Nephron (organoid): ENCODE measurements around the gene USB1.

ENCODE experiments used
- H3K27ac Mint-ChIP-seq, 3 experiments: 2 replicates each; pipeline ENCODE4 v1.8.0; 2020; ENCODE audit warnings: mixed read lengths in 3 of 3, mild to moderate bottlenecking in 2 of 3, moderate library complexity in 1 of 3
- H3K27me3 Mint-ChIP-seq: 2 replicates; pipeline ENCODE4 v1.8.0; 2021; ENCODE audit warnings: low read depth, mild to moderate bottlenecking, moderate library complexity, mixed read lengths
- H3K36me3 Mint-ChIP-seq: 2 replicates; pipeline ENCODE4 v1.8.0; 2020; ENCODE audit warnings: low read depth, mixed read lengths
- H3K4me1 Mint-ChIP-seq: 2 replicates; pipeline ENCODE4 v1.8.0; 2020; ENCODE audit warnings: mixed read lengths
- H3K4me3 Mint-ChIP-seq, 3 experiments: 2 replicates each; pipeline ENCODE4 v1.8.0; 2020; ENCODE audit warnings: mild to moderate bottlenecking in 3 of 3, mixed read lengths in 3 of 3, moderate library complexity in 2 of 3
- H3K9me3 Mint-ChIP-seq: 2 replicates; pipeline ENCODE4 v1.8.0; 2020; ENCODE audit warnings: mixed read lengths
- CTCF ChIP-seq, 3 experiments: fragments of 200-600 bp; sonication (generic); IDR thresholded peaks; one replicate each; pipeline ENCODE4 v1.5.0; 2021; ENCODE audit warnings: antibody characterized with exemption in 3 of 3; ENCODE audit not compliant: unreplicated experiment in 3 of 3

The USB1 gene

GRCh38 chr16:57960310-57960709, 40.9 kb upstream of the USB1 start:
- no peaks in the 10 kb centered on the region for H3K9me3 Mint-ChIP-seq
- TF ChIP-seq CTCF (IDR thresholded peaks at IDR 0.05; ENCODE audit: unreplicated experiment in 3 of 3): no peak
- no peak overlapping the region for H3K27ac Mint-ChIP-seq
- peaks cover 18% of the 10 kb centered on the region for H3K27me3 Mint-ChIP-seq
- H3K4me1 Mint-ChIP-seq: no peaks in the 10 kb centered on the region
- H3K4me3 Mint-ChIP-seq: no peak overlapping the region
- H3K36me3 Mint-ChIP-seq: no peaks in the 10 kb centered on the region

DNA sequence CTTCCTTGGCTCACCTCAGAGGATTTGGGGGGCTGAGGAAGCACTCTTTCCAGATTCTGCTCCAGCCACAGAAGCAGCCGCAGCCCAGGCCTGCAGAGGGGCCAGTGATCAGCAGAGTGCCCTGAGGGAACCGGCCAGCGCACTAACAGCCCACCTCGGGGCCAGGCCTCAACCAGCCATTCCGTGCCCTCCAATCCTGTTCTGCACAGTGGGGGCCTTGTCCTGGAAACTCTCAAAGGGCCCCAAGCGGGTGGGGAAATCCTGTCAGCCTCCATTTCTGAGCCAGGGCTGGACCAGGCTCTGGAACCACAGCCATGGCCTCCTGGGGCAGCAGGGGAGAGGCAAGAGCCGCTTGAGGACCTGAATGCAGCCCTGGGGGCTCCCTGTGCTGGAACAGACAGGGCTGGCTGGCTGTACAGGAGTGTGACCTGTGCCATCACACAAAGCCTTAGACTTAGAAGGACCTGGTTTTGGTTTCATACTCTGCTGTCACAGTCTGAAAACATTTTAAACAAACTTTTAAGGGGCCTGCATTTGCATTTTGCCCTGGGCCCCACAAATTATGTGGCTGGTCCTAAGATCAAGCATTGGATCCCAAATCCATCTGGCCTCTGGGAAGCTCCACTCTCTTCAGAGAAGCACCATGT, 40.3 kb upstream of the USB1 start:
- Mint-ChIP-seq H3K4me3 (no peak overlapping the region), H3K9me3 (no peaks in the 10 kb centered on the region), H3K4me1 (no peaks in the 10 kb centered on the region), H3K27ac (no peak overlapping the region), H3K36me3 (no peaks in the 10 kb centered on the region), H3K27me3 (peaks cover 18% of the 10 kb centered on the region)
- no peak for TF ChIP-seq CTCF (IDR thresholded peaks at IDR 0.05; ENCODE audit: unreplicated experiment in 3 of 3)

GRCh38 chr16:57961538-57961937, 39.7 kb upstream of the USB1 start:
- no peak overlapping the region for H3K4me3 Mint-ChIP-seq
- H3K36me3 Mint-ChIP-seq: no peaks in the 10 kb centered on the region
- no peak overlapping the region for H3K27ac Mint-ChIP-seq
- peaks cover 18% of the 10 kb centered on the region for H3K27me3 Mint-ChIP-seq
- no peaks in the 10 kb centered on the region for H3K9me3 Mint-ChIP-seq
- no peaks in the 10 kb centered on the region for H3K4me1 Mint-ChIP-seq
- TF ChIP-seq CTCF (IDR thresholded peaks at IDR 0.05; ENCODE audit: unreplicated experiment in 3 of 3): no peak

GRCh38 chr16:57962046-57962445, 39.2 kb upstream of the USB1 start:
- no peaks in the 10 kb centered on the region for H3K4me1 Mint-ChIP-seq
- H3K27me3 Mint-ChIP-seq: peaks cover 18% of the 10 kb centered on the region
- H3K4me3 Mint-ChIP-seq: no peak overlapping the region
- no peaks in the 10 kb centered on the region for H3K36me3 Mint-ChIP-seq
- H3K27ac Mint-ChIP-seq: no peak overlapping the region
- no peaks in the 10 kb centered on the region for H3K9me3 Mint-ChIP-seq
- no peak for TF ChIP-seq CTCF (IDR thresholded peaks at IDR 0.05; ENCODE audit: unreplicated experiment in 3 of 3)

DNA sequence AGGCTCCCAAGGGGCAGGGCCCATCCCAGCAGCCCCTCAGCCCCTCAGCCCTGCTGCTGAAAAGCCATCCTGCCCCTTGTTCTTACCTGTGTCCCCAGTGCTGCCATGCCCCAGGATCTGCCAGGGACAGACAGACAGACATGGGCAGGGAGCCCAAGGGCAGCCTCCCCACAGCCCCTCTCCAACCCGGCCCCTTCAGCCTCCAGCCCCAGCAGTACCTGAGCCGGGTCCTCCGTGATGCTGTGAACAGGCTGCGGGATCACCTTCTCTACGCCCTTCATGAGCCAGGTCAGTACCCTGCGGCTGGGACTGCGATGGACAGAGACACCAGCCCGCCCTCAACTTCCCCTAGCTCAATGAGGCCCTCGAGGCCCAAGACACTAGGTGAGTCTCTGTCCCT, 38.5 kb upstream of the USB1 start:
- H3K27ac Mint-ChIP-seq: no peak overlapping the region
- no peaks in the 10 kb centered on the region for H3K9me3 Mint-ChIP-seq

More for the DNA sequence above, 38.5 kb upstream of the USB1 start:
- Mint-ChIP-seq H3K27me3 (peaks cover 18% of the 10 kb centered on the region), H3K36me3 (no peaks in the 10 kb centered on the region), H3K4me3 (no peak overlapping the region), H3K4me1 (no peaks in the 10 kb centered on the region)
- TF ChIP-seq CTCF (IDR thresholded peaks at IDR 0.05; ENCODE audit: unreplicated experiment in 3 of 3): no peak
